Left renal cortex interstitium (tissue), 4 donors: Measurements from ENCODE around the gene ABHD12B. TPM values are rescaled to one million over a fixed set of nuclear protein-coding genes. Genes with fewer than 3 reads are reported as not detected.
A peak's percentile ranks its signal among the peaks of the same experiment; 100 is the strongest.
"Not testable (repeated sequence)": the region's sequence is repeated elsewhere in the genome, so short reads cannot be mapped to it uniquely, and the experiment has no call there.

Experiments used
- DNase-seq, 4 donors: peaks; one replicate each; pipeline ENCODE4 v3.0.0-alpha.2; 2013; ENCODE audit warnings: low read depth in 4 of 4, low spot score in 2 of 4, missing footprints in 1 of 4
- polyA plus RNA-seq, 4 donors: library from polyadenylated mRNA; unstranded; fragments of 120-200 nt; gene quantifications; one replicate each; pipeline ENCODE4 v1.2.1, GENCODE V29; 2013; ENCODE audit not compliant: insufficient read length in 4 of 4

ABHD12B gene
- polyA plus RNA-seq, 4 donors = 0.35 to 1.2 (median 0.73) TPM

DNA sequence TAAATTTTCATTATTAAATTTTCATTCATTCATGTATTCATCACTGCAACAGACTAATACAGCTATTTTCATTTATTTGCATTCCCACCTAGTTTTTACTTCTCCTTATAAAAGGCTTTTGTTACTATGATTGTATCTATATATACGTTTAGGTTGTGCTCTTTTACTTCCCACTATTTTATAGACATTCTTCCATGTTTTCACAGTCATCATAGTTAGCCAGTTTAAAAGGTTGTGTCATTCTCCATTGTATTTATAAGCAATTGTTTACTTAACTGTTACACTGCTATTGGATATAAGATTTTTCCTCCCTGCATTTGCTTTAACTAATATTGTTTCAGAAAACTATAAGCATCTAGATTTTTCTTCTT is 12.0 kb downstream of the ABHD12B start:
- no peak for DNase-seq

DNA sequence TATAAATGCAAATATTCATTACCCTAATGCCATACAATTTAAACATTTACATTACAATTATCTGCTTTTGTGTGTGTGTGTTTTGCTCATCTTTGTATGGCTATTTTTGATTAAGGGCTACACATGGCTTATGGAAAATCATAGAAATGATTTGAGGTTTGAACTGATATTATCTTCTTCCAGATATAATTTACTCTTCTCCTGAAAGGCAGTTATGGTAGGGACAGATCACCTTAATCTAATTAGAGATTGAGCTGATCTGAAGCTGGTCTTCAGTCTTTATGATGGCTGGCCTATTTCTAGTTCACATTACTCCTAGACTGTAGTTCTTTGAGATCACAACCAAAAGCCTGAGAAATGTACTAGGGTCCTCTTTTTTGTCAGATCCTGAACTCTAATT is 15.6 kb downstream of the ABHD12B start:
- no peak for DNase-seq

DNA sequence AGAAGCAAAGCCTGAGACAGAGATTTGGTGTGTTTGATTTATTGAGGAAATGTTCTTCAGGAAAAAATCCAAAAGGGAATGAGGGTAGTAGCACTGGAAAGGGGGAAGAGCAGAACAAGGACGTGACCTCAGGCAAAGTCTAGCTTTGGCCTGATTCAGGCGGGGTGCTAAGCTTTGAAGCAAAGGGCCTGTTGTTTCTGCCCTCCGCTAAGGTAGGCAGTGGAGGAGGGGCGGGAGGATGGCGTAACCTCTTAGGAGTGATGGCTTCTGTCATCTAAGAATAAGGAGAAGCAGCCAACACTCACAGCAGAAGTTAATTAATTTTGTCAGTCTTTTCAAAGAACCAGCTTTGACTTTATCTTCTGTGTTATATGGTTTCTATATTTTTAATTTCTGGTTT is 20.4 kb downstream of the ABHD12B start:
- no peak for DNase-seq

DNA sequence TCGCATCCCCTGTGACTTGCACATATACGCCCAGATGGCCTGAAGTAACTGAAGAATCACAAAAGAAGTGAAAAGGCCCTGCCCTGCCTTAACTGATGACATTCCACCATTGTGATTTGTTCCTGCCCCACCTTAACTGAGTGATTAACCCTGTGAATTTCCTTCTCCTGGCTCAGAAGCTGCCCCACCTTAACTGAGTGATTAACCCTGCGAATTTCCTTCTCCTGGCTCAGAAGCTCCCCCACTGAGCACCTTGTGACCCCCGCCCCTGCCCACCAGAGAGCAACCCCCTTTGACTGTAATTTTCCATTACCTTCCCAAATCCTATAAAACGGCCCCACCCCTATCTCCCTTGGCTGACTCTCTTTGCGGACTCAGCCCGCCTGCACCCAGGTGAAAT is 24.6 kb downstream of the ABHD12B start:
- not testable (repeated sequence) for DNase-seq

DNA sequence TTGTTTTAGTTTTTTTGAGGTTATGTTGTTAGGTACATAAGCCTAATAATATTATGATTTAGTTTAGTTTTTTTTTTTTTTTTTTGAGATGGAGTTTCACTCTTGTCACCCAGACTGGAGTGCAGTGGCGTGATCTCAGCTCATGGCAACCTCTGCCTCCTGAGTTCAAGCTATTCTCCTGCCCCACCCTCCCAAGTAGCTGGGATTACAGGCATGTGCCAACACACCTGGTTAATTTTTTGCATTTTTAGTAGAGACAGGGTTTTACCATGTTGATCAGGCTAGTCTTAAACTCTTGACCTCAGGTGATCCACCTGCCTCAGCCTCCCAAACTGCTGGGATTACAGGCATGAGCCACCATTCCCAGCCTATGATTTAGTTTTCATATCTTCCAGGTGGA is 25.2 kb downstream of the ABHD12B start:
- DNase-seq = not testable (repeated sequence)

DNA sequence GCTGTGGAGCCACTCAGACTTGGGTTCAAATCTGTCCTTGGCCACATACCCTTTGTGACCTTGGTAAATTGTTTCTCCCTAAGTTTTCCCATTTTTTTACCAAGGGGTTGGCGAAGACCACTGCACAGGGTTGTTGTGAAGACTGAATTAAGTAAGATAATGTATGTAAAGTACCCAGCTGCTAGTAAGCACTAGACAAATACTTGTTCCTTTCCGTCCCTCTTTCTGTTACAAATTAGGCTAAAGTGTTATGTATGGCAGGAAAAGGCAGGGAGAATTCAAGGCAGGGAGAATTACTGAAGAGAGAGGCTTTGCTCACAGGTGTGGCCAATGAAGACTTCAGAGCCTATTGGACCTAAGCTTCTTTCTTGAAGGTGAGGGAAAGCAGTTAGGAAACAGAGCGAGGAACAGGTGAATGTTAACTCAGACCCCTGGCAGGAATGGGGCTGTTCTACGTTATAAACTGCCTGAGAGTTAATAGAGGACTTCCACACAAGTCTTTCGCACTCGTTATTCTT is 25.9 kb downstream of the ABHD12B start:
- DNase-seq = no peak

DNA sequence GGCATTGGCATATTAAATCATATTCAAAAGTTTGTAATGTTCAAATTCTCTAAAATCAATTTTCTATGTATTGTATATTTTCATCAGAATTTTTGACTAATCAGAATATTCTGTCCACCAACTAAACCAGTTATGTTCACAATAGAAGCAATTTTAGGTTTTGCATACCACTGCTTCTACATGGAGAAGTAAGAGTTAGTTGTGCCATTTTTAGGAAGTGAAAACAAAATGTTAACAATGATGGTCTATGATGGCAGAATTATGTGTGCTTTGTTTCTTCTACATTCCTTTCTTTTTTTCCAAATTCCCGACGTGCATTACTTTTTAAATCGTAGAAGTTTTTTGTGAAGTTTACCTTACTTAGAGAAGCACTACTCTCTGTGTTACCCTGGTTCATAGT is 29.5 kb downstream of the ABHD12B start:
- DNase-seq = no peak

DNA sequence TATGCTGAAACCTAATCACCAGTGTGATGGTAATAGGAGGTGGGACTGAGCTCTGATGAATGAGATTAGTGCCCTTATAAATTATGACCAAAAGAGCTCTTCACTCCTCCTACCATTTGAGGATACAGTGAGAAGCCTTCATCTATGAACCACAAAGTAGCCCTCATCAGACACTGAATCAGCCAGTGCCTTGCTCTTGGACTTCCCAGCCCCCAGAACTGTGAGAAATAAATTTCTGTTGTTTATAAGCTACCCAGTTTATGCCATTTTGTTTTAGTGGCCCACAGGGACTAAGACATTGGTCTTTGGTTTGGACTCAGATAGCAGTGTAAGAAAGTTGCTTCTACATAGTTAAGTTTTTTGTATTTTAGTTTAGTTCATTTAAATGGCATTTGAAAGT is 32.9 kb downstream of the ABHD12B start:
- no peak for DNase-seq

DNA sequence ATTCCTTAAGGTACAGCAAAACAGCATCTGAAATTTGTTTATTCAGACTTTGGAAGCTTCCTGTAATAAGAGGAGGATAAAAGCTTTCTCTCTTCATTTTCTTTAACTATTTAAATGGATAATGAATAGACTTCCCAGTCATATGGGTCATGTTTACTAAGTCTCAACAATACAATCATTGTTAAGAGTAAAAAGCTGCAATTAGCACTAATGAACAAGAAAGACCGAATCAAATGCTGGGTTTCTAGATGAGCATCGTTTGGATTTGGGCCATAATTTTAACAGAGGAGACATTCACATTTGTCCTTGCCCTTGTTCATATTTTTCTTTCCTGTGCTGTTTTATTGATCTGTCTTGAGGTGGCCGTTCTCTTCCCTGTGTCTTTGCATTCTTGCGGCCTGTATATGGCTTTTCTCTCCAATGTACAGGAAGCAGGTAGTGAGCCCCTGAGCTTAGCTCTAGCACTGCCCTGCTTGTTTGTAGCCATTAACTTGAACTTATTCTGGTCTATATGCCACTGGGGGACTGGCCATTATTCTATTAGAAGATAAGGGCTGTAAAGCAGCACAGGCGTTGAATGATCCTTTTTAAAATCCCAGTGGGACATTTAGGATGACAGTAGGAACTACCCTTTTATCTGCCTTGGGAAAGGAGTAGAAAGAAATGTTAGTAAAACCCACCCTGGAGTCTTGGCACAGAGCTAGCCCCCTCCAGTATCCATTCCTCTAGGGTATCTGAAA is 34.6 kb downstream of the ABHD12B start:
- no peak for DNase-seq

DNA sequence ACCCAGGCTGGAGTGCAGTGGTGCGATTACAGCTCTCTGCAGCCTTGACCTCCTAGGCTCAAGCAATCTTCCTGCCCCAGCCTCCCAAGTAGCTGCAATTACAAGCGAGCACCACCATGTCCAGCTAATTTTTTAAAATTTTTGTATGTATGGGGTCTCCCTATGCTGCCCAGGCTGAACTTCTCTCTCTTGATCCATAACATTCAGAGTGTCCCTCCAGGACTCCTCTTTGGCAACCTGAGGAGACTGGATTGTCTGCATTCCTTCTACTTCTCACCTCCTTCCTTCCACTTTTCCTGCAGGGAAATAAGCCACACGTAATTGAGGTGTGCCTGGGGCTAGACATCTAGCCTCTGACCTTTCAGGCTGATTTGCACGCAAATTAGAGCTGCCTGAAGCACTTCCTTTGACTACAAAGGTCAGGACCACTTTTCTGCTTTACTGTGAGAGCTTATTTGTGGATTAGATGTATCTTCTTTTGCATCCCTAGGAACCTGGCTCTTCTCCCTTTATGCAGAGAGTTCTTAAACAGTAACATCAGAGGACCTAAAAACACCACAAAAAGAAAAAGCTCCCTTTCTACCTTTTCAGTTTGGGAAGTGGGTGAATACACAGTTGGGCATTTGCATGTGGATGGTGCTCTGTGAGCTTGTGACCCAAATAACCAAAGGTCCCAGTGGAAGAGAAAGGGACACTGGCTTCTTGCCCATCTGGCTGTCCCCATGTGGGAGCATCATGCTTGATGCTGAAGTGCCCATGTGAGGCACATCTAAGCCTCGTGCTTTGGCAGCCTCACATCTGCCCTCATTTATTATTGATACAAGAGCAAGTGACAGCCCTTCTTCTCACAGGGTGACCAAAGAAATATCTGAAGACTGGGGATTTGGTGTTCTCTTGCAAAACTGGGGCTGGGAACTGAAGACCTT is 38.9 kb downstream of the ABHD12B start:
- DNase-seq = no peak

DNA sequence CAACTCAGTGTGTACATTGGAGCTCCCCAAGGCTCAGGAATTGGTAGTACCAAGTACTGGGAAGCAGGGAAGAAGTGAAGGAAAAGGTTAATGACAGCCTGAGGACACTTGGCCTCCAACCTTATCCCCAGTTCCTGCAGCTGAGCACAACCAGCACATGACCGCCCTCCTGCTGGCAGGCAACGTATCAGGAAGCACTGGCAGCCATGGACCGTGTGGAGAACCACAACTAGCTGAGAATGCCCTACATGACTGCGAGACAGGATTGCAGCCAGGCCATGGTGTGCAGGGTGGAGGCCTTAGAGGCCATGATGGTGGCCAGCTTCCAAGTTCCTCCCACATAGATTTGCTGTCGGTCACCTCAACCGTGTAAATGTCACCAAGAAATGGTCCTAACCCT is 45.6 kb downstream of the ABHD12B start:
- no peak for DNase-seq

DNA sequence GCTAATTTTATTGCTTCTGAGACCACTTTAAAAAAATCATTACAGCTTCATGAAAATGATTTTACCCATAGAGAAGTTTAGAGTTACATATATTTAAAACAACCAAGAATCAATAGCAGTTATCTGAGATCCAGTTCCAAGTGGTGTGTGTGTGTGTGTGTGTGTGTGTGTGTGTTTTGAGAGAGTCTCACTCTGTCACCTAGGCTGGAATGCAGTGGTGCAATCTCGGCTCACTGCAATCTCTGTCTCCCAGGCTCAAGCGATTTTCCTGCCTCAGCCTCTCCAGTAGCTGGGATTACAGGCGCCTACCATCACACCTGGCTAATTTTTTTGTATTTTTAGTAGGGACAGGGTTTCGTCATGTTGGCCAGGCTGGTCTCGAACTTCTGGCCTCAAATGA is 47.7 kb downstream of the ABHD12B start:
- DNase-seq = not testable (repeated sequence)

DNA sequence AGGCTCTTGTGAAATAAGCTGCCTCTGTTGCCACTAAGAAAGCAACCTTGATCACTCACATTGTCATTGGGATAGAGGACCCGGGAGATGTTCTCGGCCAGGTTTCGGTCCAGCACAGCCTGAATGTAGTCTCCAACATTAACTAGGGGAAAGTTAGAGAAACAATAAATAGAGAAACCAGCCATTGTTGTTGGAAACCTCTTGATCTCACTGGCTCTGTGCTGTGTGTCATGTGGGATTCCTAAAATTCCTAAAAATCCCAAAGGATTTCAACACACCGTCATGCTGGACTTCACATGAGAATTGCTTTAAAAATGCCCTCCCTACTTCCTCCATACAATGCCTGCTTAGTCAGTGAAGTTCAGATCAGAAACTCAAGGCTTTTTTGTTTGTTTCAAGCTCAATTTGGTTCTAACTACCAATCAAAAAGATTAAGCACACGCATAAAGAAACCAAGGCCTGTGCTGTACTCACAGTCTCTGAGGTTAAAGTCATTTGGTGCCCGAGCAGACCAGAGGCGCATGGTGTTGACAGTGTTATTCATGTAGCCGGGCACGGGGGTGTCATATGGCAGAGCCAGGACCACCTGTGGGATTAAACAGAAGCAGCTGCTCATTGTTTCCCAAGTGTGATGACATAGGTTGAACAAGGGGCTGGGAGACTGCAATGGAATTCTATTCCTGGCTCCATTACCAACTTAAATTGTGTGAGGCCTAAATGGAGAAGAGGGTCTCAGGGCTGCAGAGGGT is 48.8 kb downstream of the ABHD12B start:
- peak in 2 of 4 donors; percentile 16 to 19 for DNase-seq

DNA sequence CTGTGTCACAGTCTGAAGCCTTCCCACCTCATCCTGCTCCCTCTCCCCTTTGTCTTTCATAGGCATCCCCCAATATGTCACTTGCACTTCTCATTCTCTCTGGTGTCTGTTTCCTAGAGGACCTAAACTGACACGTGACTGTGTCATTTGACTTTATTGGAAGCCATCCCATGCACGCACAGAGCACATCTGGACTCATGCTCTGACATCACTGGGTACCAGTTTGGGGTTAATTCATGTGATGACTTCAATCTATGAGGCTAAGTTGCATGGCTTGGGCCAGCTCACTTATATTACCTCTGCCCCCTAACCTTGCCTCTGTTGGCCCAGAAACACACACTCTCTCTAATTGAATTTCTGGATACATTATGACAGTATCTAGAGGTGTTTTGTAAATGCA is 51.0 kb downstream of the ABHD12B start:
- DNase-seq = no peak

DNA sequence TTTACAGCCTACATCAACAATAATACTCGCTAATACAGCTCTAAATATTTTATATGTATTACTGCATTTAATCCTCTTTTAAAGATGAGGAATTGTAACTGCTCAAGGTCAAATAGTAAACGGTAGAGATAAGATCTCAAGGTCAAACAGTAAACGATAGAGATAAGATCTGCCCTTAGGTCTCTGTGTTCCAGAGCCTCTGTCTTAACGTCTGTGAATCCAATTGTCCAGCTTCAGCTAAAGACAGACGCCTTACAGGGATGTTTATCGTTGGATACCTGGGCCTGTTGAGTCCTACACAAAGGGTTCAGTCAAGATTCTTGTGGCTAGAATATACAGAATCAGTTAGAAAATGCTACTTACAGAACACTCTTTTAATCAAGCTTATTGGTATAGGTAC is 52.4 kb downstream of the ABHD12B start:
- no peak for DNase-seq

DNA sequence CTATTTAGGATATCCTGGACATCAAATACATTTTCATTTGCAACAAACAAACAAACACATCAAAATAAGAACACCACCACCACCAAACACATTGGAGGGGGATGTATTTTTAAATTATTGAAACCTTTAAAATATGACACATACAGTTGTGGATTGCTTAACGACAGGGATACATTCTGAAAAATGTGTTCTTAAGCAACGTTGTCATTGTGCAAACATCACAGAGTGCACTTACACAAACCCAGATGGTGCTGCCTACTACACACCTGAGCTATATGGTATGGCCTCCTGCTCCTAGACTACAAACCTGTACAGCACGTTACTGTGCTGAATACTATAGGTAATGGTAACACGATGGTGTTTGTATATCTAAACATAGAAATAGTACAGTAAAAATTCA is 53.0 kb downstream of the ABHD12B start:
- no peak for DNase-seq

DNA sequence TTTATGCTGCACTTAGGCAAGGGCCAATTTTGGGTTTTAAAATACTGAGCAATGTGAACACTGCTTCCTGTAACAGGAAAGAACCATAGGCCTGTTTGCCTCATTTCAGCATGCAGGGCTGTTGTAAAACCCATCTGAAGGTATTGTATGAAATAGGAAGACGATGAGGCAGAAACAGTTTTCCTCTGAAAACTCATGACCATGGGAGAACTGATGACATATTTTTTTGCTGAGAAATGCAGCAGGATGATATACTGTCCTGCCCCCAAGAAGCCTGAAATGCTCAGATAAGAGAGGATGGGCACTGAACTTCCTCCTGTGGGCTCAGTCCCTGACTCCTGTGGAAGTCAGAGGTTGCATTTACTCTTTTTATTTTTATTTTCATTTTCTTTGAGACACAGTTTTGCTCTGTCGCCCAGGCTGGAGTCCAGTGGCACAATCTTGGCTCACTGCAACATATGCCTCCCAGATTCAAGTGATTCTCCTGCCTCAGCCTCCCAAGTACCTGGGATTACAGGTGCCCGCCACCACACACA is 55.1 kb downstream of the ABHD12B start:
- no peak for DNase-seq

DNA sequence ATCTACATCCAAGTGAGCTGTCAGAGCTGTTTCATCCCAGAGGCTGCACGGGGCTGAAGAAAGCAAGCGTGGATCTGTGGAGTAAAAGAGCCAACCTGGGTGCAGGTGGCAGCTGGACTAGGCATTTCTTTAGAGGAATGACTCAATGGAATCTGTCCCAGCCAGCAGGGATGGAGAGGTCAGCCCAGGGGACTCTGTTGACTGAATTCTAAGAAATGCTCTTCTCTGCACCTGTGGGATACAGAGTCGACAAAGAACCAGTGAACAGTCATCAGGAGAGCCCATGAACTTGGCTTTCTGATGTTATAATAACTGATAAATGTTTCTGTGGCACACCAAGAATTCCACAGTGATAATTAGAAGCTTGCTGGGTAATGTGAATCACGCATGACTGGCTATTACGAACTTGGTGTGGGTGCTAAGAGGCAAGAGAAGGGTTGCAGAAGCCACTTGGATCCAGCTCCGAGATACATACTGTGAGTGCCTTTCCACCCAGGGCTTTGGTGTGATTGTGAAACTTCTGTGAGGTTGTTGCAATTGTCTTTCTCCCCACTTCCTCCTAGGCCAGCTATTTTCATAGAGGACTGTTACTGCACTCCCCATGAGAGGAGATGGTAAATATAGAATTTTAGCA is 56.3 kb downstream of the ABHD12B start:
- DNase-seq = no peak

DNA sequence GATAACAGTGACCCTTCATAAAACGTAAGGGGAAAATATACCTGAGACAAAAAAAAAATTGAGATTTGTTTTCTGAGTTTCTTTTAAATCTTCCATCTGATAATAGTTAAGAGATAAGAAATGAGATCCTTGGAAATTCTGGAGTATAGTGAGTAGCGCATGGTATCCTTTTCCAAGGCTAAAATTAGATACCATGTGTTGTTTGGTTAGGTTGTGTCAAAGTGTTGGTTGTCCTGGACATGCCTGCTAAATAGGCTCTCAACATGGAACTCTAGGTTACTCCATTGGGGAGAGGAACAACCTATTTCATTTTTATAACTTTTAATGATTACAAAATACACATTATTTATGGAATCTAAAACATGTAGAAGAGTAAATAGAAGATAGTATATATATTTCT is 57.7 kb downstream of the ABHD12B start:
- DNase-seq = no peak

DNA sequence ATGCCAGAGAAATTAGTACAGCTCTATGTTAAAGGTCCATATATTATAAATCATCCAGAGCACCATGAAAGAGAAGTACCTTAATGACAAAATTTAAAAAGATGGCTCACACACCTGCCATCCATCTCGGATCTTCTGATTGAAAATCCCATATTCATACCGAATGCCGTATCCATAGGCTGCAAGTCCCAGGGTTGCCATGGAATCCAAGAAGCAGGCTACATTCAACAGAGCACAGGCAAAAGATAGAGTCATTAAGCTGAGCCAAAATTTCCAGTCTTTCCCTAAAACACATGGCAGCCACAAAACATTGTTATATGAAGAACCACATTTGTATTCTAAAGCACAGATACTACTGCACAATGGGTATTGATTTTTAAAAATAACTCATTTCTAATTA is 59.7 kb downstream of the ABHD12B start:
- DNase-seq = no peak
